HepG2 (cell line): ENCODE results near the gene FNDC3A. TPM values are rescaled to one million over a fixed set of nuclear protein-coding genes. Genes with fewer than 3 reads are reported as not detected.

Experiments
- FLYWCH1 ChIP-seq: sonication (generic); formaldehyde crosslinking; IDR thresholded peaks from 2 replicates; pipeline ENCODE4 v1.8.1; 2023; ENCODE audit warnings: mild to moderate bottlenecking, missing genetic modification reagents
- IRF9 ChIP-seq: sonication (generic); formaldehyde crosslinking; IDR thresholded peaks from 2 replicates; pipeline ENCODE4 v1.8.0; 2022; ENCODE audit warnings: missing genetic modification reagents, mild to moderate bottlenecking, borderline replicate concordance
- KLF13 ChIP-seq: sonication (generic); formaldehyde crosslinking; IDR thresholded peaks from 2 replicates; pipeline ENCODE4 v1.4.0; 2020; ENCODE audit warnings: mild to moderate bottlenecking, missing genetic modification reagents
- KMT2B ChIP-seq: IDR thresholded peaks from 2 replicates; pipeline ENCODE4 v1.6.1; 2016; ENCODE audit warnings: missing genetic modification reagents, missing compliant biosample characterization
- MIER3 ChIP-seq: IDR thresholded peaks from 2 replicates; pipeline ENCODE4 v1.6.1; 2016; ENCODE audit warnings: missing compliant biosample characterization, borderline replicate concordance
- MYC ChIP-seq: sonication (generic); formaldehyde crosslinking; IDR thresholded peaks from 2 replicates; pipeline ENCODE4 v1.9.0; 2021; ENCODE audit warnings: missing genetic modification reagents, borderline replicate concordance
- NFAT5 ChIP-seq: sonication (generic); formaldehyde crosslinking; IDR thresholded peaks from 2 replicates; pipeline ENCODE4 v1.4.0; 2020; ENCODE audit warnings: missing genetic modification reagents
- PAX8 ChIP-seq: sonication (generic); formaldehyde crosslinking; IDR thresholded peaks from 2 replicates; pipeline ENCODE4 v1.8.0; 2022; ENCODE audit warnings: mild to moderate bottlenecking, missing genetic modification reagents, borderline replicate concordance
- POGZ ChIP-seq: sonication (generic); formaldehyde crosslinking; IDR thresholded peaks from 2 replicates; pipeline ENCODE4 v1.4.0; 2020; ENCODE audit warnings: mild to moderate bottlenecking, missing genetic modification reagents
- RAD21 ChIP-seq: fragments of 450-650 bp; formaldehyde crosslinking; IDR thresholded peaks from 2 replicates; pipeline ENCODE4 v1.5.0; 2020; ENCODE audit warnings: mild to moderate bottlenecking
- RBM39 ChIP-seq: fragments of 200-400 bp; formaldehyde crosslinking; IDR thresholded peaks from one replicate; pipeline ENCODE4 v1.6.1; 2018; ENCODE audit warnings: antibody characterized with exemption, mild to moderate bottlenecking, low read depth, low read length; ENCODE audit not compliant: poor library complexity, severe bottlenecking
- THAP8 ChIP-seq: sonication (generic); formaldehyde crosslinking; IDR thresholded peaks from 2 replicates; pipeline ENCODE4 v1.5.1; 2020; ENCODE audit warnings: missing genetic modification reagents, mild to moderate bottlenecking, borderline replicate concordance
- ZNF33B ChIP-seq: sonication (generic); formaldehyde crosslinking; IDR thresholded peaks from 2 replicates; pipeline ENCODE4 v1.5.1; 2020; ENCODE audit warnings: mild to moderate bottlenecking, missing genetic modification reagents
- ZNF556 ChIP-seq: sonication (generic); formaldehyde crosslinking; IDR thresholded peaks from 2 replicates; pipeline ENCODE4 v1.4.0; 2020; ENCODE audit warnings: mild to moderate bottlenecking, missing genetic modification reagents, borderline replicate concordance
- ZNF616 ChIP-seq: sonication (generic); formaldehyde crosslinking; IDR thresholded peaks from 2 replicates; pipeline ENCODE4 v1.5.0; 2020; ENCODE audit warnings: low read depth, mild to moderate bottlenecking, missing genetic modification reagents
- ZSCAN29 ChIP-seq: sonication (generic); formaldehyde crosslinking; conservative IDR thresholded peaks from 2 replicates; pipeline ENCODE4 v1.4.0; 2020; ENCODE audit warnings: mild to moderate bottlenecking, missing genetic modification reagents
- polyA plus RNA-seq, 8 experiments: library from polyadenylated mRNA; depleted of rRNA in 3 of 8; stranded (reverse) in 7 of 8; unstranded in 1 of 8; fragments of >200 nt; fragmentation: Illumina TruSeq in 4 of 8; extraction: Trizol in 4 of 8; gene quantifications; 2 replicates each; pipeline versions ENCODE4 v1.2.1 to v1.2.3, GENCODE V29; 2011 to 2016; ENCODE audit warnings: low read depth in 4 of 8, missing spikeins in 1 of 8, mixed read lengths in 1 of 8; ENCODE audit not compliant: insufficient read depth in 1 of 8
- total RNA-seq, 5 experiments: library from RNA; depleted of rRNA; stranded (reverse); fragments of >200 nt; fragmentation: Illumina TruSeq; extraction: Trizol; gene quantifications; 2 replicates each; pipeline ENCODE4 v1.2.3, GENCODE V29; 2016; ENCODE audit warnings: low read depth in 1 of 5
- TF ChIP-seq, protein P1 (sequence below): IDR thresholded peaks from 2 replicates; pipeline ENCODE4 v1.6.1; 2016; ENCODE audit warnings: missing compliant biosample characterization, missing genetic modification reagents, borderline replicate concordance
- TF ChIP-seq, protein P2 (sequence below): sonication (generic); formaldehyde crosslinking; conservative IDR thresholded peaks from 2 replicates; pipeline ENCODE4 v1.4.0; 2020; ENCODE audit warnings: missing genetic modification reagents

Gene FNDC3A
- total and polyA plus RNA-seq, 2 of the 13 experiments (the other 11 are each of a cell fraction or from before 2014, with no cell fraction given), result 36.7 to 39.3 TPM

DNA sequence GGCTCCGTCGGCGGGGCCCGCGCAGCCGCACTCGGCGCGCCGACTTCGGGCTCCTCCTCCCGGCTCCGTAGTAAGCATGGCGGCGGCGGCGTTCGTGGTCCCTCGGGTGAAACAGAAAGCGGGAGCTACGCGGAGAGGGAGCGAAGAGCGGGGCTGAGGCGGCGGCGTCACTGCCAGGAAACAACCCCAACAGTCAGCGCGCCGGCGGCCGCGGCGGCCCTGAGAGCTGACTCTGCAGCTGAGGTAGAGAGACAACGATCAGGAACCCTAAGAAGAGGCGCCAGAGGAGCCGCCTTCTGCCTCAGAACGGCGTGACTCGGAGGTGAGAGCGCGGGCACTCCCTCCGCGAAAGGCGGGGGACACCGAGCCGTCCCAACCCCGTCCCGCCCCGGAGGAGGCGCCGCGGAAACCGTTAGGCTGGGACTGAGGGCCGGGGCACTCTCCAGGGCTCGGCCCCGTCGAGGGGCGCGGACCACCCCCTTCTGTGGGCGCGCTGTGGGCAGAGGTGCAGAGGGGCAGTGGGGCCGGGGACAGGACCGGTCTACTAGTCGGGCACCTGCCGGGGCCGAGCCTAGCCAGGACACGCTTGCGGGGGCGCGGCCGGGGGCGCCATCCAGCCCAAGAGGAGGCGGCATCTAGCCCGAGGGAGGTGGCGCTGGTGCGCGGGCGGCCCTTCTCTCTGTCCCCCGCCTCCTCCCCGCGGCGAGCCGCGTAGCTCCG lies at the start of gene FNDC3A (continued):
- TF ChIP-seq NFAT5, result peak; percentile 15; the same call in 1 of the 2 replicates
- TF ChIP-seq MYC (CRISPR knock-in tag), result peak; percentile 76
- peak; percentile 38; the same call in 1 of the 2 replicates for TF ChIP-seq ZSCAN29 (CRISPR knock-in tag)
- TF ChIP-seq POGZ (CRISPR knock-in tag), result peak; percentile 15; the same call in 1 of the 2 replicates
- peak; percentile 73; the same call in 1 of the 2 replicates for TF ChIP-seq KMT2B (CRISPR knock-in tag)
- TF ChIP-seq FLYWCH1 (CRISPR knock-in tag), result 0 out of 2 replicates have a peak, but pooled peaks have one; percentile 51
- TF ChIP-seq, protein P1, sequence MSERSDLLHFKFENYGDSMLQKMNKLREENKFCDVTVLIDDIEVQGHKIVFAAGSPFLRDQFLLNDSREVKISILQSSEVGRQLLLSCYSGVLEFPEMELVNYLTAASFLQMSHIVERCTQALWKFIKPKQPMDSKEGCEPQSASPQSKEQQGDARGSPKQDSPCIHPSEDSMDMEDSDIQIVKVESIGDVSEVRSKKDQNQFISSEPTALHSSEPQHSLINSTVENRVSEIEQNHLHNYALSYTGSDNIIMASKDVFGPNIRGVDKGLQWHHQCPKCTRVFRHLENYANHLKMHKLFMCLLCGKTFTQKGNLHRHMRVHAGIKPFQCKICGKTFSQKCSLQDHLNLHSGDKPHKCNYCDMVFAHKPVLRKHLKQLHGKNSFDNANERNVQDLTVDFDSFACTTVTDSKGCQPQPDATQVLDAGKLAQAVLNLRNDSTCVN, result 0 out of 2 replicates have a peak, but pooled peaks have one; percentile 34
- TF ChIP-seq RBM39, result peak; percentile 41
- no peak for TF ChIP-seq MIER3
- TF ChIP-seq, protein P2, sequence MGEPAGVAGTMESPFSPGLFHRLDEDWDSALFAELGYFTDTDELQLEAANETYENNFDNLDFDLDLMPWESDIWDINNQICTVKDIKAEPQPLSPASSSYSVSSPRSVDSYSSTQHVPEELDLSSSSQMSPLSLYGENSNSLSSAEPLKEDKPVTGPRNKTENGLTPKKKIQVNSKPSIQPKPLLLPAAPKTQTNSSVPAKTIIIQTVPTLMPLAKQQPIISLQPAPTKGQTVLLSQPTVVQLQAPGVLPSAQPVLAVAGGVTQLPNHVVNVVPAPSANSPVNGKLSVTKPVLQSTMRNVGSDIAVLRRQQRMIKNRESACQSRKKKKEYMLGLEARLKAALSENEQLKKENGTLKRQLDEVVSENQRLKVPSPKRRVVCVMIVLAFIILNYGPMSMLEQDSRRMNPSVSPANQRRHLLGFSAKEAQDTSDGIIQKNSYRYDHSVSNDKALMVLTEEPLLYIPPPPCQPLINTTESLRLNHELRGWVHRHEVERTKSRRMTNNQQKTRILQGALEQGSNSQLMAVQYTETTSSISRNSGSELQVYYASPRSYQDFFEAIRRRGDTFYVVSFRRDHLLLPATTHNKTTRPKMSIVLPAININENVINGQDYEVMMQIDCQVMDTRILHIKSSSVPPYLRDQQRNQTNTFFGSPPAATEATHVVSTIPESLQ (CRISPR knock-in tag), result no peak
- TF ChIP-seq THAP8 (CRISPR knock-in tag), result 0 out of 2 replicates have a peak, but pooled peaks have one; percentile 53
- TF ChIP-seq ZNF616 (CRISPR knock-in tag), result 0 out of 2 replicates have a peak, but pooled peaks have one; percentile 18
- no peak for TF ChIP-seq KLF13
- peak; percentile 85; the same call in 1 of the 2 replicates for TF ChIP-seq IRF9 (CRISPR knock-in tag)
- TF ChIP-seq ZNF556, result peak; percentile 53
- no peak for TF ChIP-seq RAD21 (CRISPR knock-in tag)
- TF ChIP-seq ZNF33B (CRISPR knock-in tag), result no peak
- TF ChIP-seq PAX8 (CRISPR knock-in tag), result peak; percentile 25; the same call in 1 of the 2 replicates
